Upper lobe of left lung (tissue), 4 donors: ENCODE measurements around the gene MISP.

ENCODE experiments used
- POLR2A ChIP-seq, 4 donors: fragments of 450-650 bp; IDR thresholded peaks; one replicate each; pipeline ENCODE4 v1.5.1; 2016 to 2017; ENCODE audit warnings: antibody characterized with exemption in 4 of 4, mild to moderate bottlenecking in 2 of 4
- TF ChIP-seq, protein P1 (sequence below), 6 experiments: fragments of 450-650 bp in 4 of 6; fragments of 200-600 bp in 2 of 6; sonication (generic) in 2 of 6; IDR thresholded peaks; one replicate each; pipeline ENCODE4 v1.5.1; 2016 to 2019; ENCODE audit warnings: antibody characterized with exemption in 6 of 6

DNA sequence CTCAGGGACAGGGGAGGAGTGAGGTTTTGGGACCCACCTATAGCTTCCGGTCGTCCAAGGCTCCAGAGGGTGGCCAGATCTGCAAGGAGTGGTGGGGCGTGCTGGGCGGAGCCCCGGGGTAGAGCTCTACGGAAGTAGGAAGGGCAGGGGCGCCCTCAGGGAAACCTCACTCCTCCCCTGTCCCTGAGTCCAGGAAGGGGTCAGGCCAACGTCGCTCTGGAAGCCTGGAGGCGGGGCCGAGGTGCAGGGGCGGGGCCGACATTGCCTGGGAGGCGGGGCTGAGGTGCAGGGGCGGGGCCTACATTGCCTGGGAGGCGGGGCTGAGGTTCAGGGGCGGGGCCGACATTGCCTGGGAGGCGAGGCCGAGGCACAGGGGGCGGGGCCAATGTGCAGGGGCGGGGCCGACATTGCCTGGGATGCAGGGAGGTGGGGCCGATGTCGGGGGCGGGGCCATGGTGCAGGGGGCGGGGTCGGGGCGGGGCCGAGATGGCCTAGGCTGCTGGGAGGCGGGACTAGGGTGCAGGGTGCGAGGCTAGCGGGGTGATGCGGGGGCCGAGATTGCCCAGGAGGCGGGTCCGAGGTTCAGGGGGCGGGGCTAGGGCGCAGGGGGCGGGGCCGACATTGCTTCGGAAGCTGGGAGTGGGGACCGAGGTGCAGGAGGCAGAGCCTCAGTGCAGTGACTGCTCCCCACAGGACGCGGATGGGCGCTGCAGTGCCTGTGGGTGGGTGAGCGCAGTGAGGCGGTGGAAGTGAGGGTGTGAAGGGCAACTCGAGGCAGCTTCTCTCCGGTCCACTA lies 47.1 kb upstream of the MISP start:
- TF ChIP-seq, protein P1, sequence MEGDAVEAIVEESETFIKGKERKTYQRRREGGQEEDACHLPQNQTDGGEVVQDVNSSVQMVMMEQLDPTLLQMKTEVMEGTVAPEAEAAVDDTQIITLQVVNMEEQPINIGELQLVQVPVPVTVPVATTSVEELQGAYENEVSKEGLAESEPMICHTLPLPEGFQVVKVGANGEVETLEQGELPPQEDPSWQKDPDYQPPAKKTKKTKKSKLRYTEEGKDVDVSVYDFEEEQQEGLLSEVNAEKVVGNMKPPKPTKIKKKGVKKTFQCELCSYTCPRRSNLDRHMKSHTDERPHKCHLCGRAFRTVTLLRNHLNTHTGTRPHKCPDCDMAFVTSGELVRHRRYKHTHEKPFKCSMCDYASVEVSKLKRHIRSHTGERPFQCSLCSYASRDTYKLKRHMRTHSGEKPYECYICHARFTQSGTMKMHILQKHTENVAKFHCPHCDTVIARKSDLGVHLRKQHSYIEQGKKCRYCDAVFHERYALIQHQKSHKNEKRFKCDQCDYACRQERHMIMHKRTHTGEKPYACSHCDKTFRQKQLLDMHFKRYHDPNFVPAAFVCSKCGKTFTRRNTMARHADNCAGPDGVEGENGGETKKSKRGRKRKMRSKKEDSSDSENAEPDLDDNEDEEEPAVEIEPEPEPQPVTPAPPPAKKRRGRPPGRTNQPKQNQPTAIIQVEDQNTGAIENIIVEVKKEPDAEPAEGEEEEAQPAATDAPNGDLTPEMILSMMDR (IDR thresholded peaks at IDR 0.05): peak in 1 of 6 experiments; percentile 13
- TF ChIP-seq POLR2A (IDR thresholded peaks at IDR 0.05): peak in 1 of 4 donors; percentile 56
